Neuronal stem cell (in vitro differentiated cells): ENCODE data around the gene KIAA0753.
"Not testable (repeated sequence)": the region's sequence is repeated elsewhere in the genome, so short reads cannot be mapped to it uniquely, and the experiment has no call there.

Source experiments
- DNase-seq: peaks from one replicate; pipeline ENCODE4 v3.0.0-alpha.2; 2013; ENCODE audit warnings: low spot score
- H2AFZ ChIP-seq: one replicate; pipeline ENCODE4 v1.6.1; 2013; ENCODE audit warnings: mild to moderate bottlenecking, low read length, inconsistent platforms
- H2AK5ac ChIP-seq: 2 replicates; pipeline ENCODE4 v1.6.1; 2013; ENCODE audit warnings: low read depth, mild to moderate bottlenecking, inconsistent platforms, low read length, moderate library complexity, mixed read lengths
- H2BK120ac ChIP-seq: 2 replicates; pipeline ENCODE4 v1.6.1; 2013; ENCODE audit warnings: low read depth, mild to moderate bottlenecking, inconsistent platforms, low read length, moderate library complexity, mixed read lengths
- H2BK12ac ChIP-seq: one replicate; pipeline ENCODE4 v1.6.1; 2013; ENCODE audit warnings: low read length, inconsistent platforms
- H2BK15ac ChIP-seq: 2 replicates; pipeline ENCODE4 v1.6.1; 2013; ENCODE audit warnings: mild to moderate bottlenecking, low read length, inconsistent platforms, mixed read lengths
- H2BK5ac ChIP-seq: one replicate; pipeline ENCODE4 v1.6.1; 2013; ENCODE audit warnings: inconsistent platforms, mild to moderate bottlenecking, low read length, moderate library complexity
- H3K14ac ChIP-seq: one replicate; pipeline ENCODE4 v1.6.1; 2013; ENCODE audit warnings: low read length, inconsistent platforms
- H3K18ac ChIP-seq: 2 replicates; pipeline ENCODE4 v1.6.1; 2013; ENCODE audit warnings: low read length, inconsistent platforms
- H3K23ac ChIP-seq: 2 replicates; pipeline ENCODE4 v1.6.1; 2013; ENCODE audit warnings: low read depth, mild to moderate bottlenecking, mixed read lengths, low read length, inconsistent platforms; ENCODE audit not compliant: poor library complexity
- H3K27ac ChIP-seq: replicated peaks from 3 replicates; pipeline ENCODE4 v1.5.1; 2013; ENCODE audit warnings: low read length, inconsistent platforms
- H3K27me3 ChIP-seq, 3 experiments: 2 replicates each; pipeline ENCODE4 v1.6.1; 2013; ENCODE audit warnings: low read length in 3 of 3, mild to moderate bottlenecking in 2 of 3, inconsistent platforms in 1 of 3, low read depth in 1 of 3, mixed read lengths in 1 of 3, moderate library complexity in 1 of 3; ENCODE audit not compliant: control insufficient read depth in 3 of 3, insufficient read depth in 3 of 3
- H3K36me3 ChIP-seq, 2 donors: replicated peaks in 1 of 2; 2 replicates each; pipeline ENCODE4 v1.6.1; 2013; ENCODE audit warnings: low read length in 2 of 2; ENCODE audit not compliant: control insufficient read depth in 2 of 2, insufficient read depth in 2 of 2
- H3K4ac ChIP-seq: 2 replicates; pipeline ENCODE4 v1.6.1; 2013; ENCODE audit warnings: inconsistent platforms, mild to moderate bottlenecking, low read length, moderate library complexity
- H3K4me1 ChIP-seq, 2 donors: 1 replicate in 1 of 2; 2 replicates in 1 of 2; pipeline ENCODE4 v1.6.1; 2013; ENCODE audit warnings: low read length in 2 of 2, low read depth in 1 of 2; ENCODE audit not compliant: control insufficient read depth in 2 of 2, insufficient read depth in 1 of 2
- H3K4me2 ChIP-seq: one replicate; pipeline ENCODE4 v1.6.1; 2013; ENCODE audit warnings: mild to moderate bottlenecking, low read length, inconsistent platforms; ENCODE audit not compliant: insufficient read depth, poor library complexity, severe bottlenecking
- H3K4me3 ChIP-seq, 2 donors: 2 replicates each; pipeline ENCODE4 v1.5.1; 2013; ENCODE audit warnings: low read length in 2 of 2, mild to moderate bottlenecking in 2 of 2, inconsistent platforms in 1 of 2, moderate library complexity in 1 of 2
- H3K79me1 ChIP-seq: one replicate; pipeline ENCODE4 v1.6.1; 2013; ENCODE audit warnings: low read depth, mild to moderate bottlenecking, inconsistent platforms, low read length, moderate library complexity
- H3K9ac ChIP-seq: one replicate; pipeline ENCODE4 v1.6.1; 2013; ENCODE audit warnings: mild to moderate bottlenecking, low read depth, low read length, inconsistent platforms; ENCODE audit not compliant: poor library complexity
- H3K9me3 ChIP-seq, 2 donors: replicated peaks in 1 of 2; 2 replicates each; pipeline versions ENCODE3 to v1.6.1; 2013; ENCODE audit warnings: low read length in 2 of 2, mild to moderate bottlenecking in 2 of 2, inconsistent platforms in 1 of 2, low read depth in 1 of 2, mixed read lengths in 1 of 2, moderate library complexity in 1 of 2; ENCODE audit not compliant: control insufficient read depth in 2 of 2, insufficient read depth in 1 of 2
- H4K8ac ChIP-seq: one replicate; pipeline ENCODE4 v1.6.1; 2013; ENCODE audit warnings: low read depth, mild to moderate bottlenecking, inconsistent platforms, low read length, moderate library complexity
- H4K91ac ChIP-seq: one replicate; pipeline ENCODE4 v1.6.1; 2013; ENCODE audit warnings: low read length, low read depth, mild to moderate bottlenecking, inconsistent platforms; ENCODE audit not compliant: poor library complexity
- WGBS, 2 donors: extraction: QIAGEN DNeasy Blood & Tissue Kit; methylation state at CpG; one replicate each; pipeline ENCODE4 v1.1.7; 2013; ENCODE audit warnings: missing lambda C conversion rate in 2 of 2, mixed read lengths in 1 of 2; ENCODE audit not compliant: insufficient read length in 2 of 2, insufficient replicate concordance in 1 of 2; ENCODE audit errors: extremely low coverage in 2 of 2; 5-methylcytosine and 5-hydroxymethylcytosine counted together

Gene KIAA0753

DNA sequence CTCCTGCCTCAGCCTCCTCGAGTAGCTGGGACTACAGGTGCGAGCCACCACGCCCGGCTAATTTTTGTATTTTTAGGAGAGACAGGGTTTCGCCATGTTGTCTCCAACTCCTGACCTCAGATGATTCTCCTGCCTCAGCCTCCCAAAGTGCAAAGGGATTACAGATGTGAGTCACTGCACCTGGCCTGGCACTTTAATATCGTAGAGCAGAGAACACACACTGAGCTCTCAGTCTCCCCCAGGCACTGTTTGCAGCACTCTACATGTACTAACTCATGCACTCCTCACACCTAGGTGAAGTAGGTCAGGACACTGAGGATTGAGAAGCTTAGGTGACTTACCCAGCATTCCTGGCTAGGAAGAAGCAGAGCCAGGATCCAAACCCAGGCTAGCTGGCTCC, 26.0 kb upstream of the KIAA0753 start:
- H3K23ac ChIP-seq, result no peak overlapping the region
- H3K18ac ChIP-seq, result no peak overlapping the region
- H2BK120ac ChIP-seq, result no peak overlapping the region
- peaks cover 0 to 2% of the 10 kb centered on the region in 2 donors for H3K4me1 ChIP-seq
- H2BK15ac ChIP-seq, result no peak overlapping the region
- no peak overlapping the region for H3K14ac ChIP-seq
- no peak overlapping the region for H4K8ac ChIP-seq
- H3K4me3 ChIP-seq, result no peak overlapping the region
- H2AFZ ChIP-seq, result no peak overlapping the region
- DNase-seq, result no peak
- peak overlapping the region; percentile 5 for H2AK5ac ChIP-seq
- no CpG with 5 or more reads among the region's 6 CpGs for WGBS, 2 donors
- H3K27ac ChIP-seq, result no peak overlapping the region
- no peak overlapping the region for H3K4ac ChIP-seq
- peaks cover 0 to 35% (median 0%) of the 10 kb centered on the region in 3 experiments for H3K27me3 ChIP-seq
- H3K9ac ChIP-seq, result no peak overlapping the region
- no peak overlapping the region for H2BK12ac ChIP-seq
- peaks cover 0 to 2% of the 10 kb centered on the region in 2 donors for H3K9me3 ChIP-seq
- H3K36me3 ChIP-seq, result no peaks in the 10 kb centered on the region
- no peak overlapping the region for H4K91ac ChIP-seq
- H2BK5ac ChIP-seq, result no peak overlapping the region
- no peak overlapping the region for H3K4me2 ChIP-seq
- H3K79me1 ChIP-seq, result no peaks in the 10 kb centered on the region

DNA sequence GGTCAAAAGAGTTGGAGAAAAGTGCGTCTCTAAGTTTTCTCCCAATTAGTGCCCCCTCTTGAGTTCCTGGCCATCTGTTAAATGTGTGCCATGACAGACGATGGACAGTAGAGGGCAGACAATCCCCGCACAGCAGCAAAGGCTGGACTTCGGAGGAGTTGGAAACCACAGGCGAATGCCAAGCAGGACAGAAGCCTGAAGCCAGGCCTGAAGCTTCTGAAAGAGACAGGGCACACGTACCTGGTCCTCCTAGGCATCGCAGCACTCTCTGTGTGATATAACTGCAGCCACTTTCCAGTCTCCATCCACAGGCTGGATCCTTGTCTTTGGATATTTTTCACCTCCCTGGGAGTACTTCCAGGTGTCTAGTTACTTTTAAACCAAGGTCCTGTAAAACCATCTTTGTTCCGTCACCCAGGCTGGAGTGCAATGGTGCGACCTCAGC, 25.6 kb upstream of the KIAA0753 start:
- Histone ChIP-seq H3K18ac (no peak overlapping the region), H2AFZ (no peak overlapping the region), H3K27ac (no peak overlapping the region), H3K36me3 (no peaks in the 10 kb centered on the region), H3K14ac (no peak overlapping the region), H3K27me3 (peaks cover 0 to 40% (median 0%) of the 10 kb centered on the region in 3 experiments), H3K4me2 (no peak overlapping the region), H4K8ac (no peak overlapping the region), H3K4ac (no peak overlapping the region), H3K4me3 (no peak overlapping the region), H4K91ac (no peak overlapping the region), H3K9ac (no peak overlapping the region), H3K9me3 (peaks cover 0 to 2% of the 10 kb centered on the region in 2 donors), H3K4me1 (peaks cover 0 to 2% of the 10 kb centered on the region in 2 donors), H2AK5ac (no peak overlapping the region), H3K23ac (no peak overlapping the region), H2BK5ac (no peak overlapping the region), H3K79me1 (no peaks in the 10 kb centered on the region), H2BK15ac (no peak overlapping the region), H2BK120ac (no peak overlapping the region), H2BK12ac (no peak overlapping the region)
- peak; percentile 77 for DNase-seq
- no CpG with 5 or more reads among the region's 9 CpGs for WGBS, 2 donors

DNA sequence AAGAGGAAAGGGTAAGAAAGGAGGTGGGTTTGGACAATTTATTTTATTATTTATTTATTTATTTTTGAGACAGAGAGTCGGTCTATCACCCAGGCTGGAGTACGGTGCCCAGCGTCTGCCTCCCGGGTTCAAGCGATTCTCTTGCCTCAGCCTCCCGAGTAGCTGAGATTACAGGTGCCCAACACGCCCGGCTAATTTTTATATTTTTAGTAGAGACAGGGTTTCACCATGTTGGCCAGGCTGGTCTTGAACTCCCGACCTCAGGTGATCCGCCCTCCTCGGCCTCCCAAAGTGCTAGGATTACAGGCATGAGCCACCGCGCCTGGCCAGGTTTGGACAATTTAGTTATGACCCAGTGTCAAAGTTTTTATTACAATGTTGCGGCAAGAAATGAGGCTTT, 22.7 kb upstream of the KIAA0753 start:
- H3K27me3 ChIP-seq, result peaks cover 0 to 54% (median 5%) of the 10 kb centered on the region in 3 experiments
- H3K23ac ChIP-seq, H3K4me2 ChIP-seq, H2AFZ ChIP-seq, H3K9ac ChIP-seq, H4K8ac ChIP-seq, DNase-seq, H3K18ac ChIP-seq, H3K4ac ChIP-seq, H2BK120ac ChIP-seq, H3K36me3 ChIP-seq, H3K14ac ChIP-seq, H2BK5ac ChIP-seq, H3K79me1 ChIP-seq, H3K9me3 ChIP-seq, H2BK15ac ChIP-seq, H2AK5ac ChIP-seq, H3K4me3 ChIP-seq, H2BK12ac ChIP-seq, H4K91ac ChIP-seq, H3K4me1 ChIP-seq, H3K27ac ChIP-seq: not testable (repeated sequence)
- WGBS, 2 donors, result no CpG with 5 or more reads among the region's 14 CpGs

DNA sequence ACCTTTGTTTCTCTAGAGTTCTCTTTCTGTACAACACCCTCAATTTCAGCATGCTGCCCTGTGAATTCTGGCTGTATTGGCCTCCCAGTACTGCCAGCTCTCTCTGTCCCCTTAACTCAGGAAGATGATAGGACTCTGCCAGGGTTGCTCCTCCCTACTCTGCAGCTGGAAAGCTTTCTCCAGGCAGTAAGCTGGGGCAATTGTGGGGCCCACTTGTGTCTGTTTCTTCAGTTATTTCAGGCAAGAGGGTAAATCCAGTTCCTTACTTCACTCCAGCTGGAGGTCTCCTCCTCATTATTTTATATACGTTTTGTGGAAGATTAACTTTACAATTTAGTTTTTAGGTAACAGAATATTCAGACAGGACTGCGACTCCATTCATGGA, 20.9 kb upstream of the KIAA0753 start:
- no peak for DNase-seq
- no peak overlapping the region for H2BK15ac ChIP-seq
- no peak overlapping the region for H4K8ac ChIP-seq
- no peak overlapping the region for H2BK12ac ChIP-seq
- no CpG with 5 or more reads among the region's 2 CpGs for WGBS, 2 donors
- no peak overlapping the region for H3K23ac ChIP-seq
- no peak overlapping the region for H3K27ac ChIP-seq
- H3K9me3 ChIP-seq, result no peaks in the 10 kb centered on the region
- H3K14ac ChIP-seq, result no peak overlapping the region
- H3K4me2 ChIP-seq, result no peak overlapping the region
- peaks cover 0 to 4% of the 10 kb centered on the region in 2 donors for H3K4me1 ChIP-seq
- no peak overlapping the region for H3K4me3 ChIP-seq
- no peak overlapping the region for H3K4ac ChIP-seq
- H3K27me3 ChIP-seq, result peaks cover 0 to 61% (median 13%) of the 10 kb centered on the region in 3 experiments
- no peak overlapping the region for H4K91ac ChIP-seq
- H3K9ac ChIP-seq, result no peak overlapping the region
- H3K36me3 ChIP-seq, result no peaks in the 10 kb centered on the region
- H2BK120ac ChIP-seq, result no peak overlapping the region
- H3K79me1 ChIP-seq, result no peaks in the 10 kb centered on the region
- no peak overlapping the region for H2AK5ac ChIP-seq
- H3K18ac ChIP-seq, result no peak overlapping the region
- no peak overlapping the region for H2AFZ ChIP-seq
- no peak overlapping the region for H2BK5ac ChIP-seq
